Activated CD8-positive, alpha-beta memory T cell treated with anti-CD3 and anti-CD28 coated beads, Interleukin-2, amount 50 U/mL, for 24 hours (primary cell): Measurements from ENCODE around the gene MRPS16.

Experiments
- DNase-seq: peaks from one replicate; pipeline ENCODE4 v3.0.0-alpha.2; 2020; ENCODE audit errors: extremely low read depth

The MRPS16 gene

DNA sequence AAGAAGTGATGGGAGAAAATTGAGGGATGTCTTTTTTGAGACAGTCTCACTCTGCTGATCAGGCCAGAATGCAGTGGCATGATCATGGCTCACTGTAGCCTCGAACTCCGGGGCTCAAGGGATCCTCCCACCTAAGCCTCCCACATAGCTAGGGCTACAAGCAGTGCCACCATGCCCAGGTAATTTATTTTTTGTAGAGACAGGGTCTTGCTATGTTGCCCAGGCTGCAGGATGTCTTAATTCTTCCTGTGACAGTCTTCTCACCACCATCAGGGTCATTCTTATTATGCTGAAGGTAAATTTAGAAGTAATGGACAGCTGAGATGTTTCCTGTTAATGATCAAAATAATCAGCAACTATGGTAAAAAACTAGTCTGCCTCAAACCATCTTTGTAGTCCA lies 12.5 kb downstream of the MRPS16 start:
- DNase-seq, result no peak

DNA sequence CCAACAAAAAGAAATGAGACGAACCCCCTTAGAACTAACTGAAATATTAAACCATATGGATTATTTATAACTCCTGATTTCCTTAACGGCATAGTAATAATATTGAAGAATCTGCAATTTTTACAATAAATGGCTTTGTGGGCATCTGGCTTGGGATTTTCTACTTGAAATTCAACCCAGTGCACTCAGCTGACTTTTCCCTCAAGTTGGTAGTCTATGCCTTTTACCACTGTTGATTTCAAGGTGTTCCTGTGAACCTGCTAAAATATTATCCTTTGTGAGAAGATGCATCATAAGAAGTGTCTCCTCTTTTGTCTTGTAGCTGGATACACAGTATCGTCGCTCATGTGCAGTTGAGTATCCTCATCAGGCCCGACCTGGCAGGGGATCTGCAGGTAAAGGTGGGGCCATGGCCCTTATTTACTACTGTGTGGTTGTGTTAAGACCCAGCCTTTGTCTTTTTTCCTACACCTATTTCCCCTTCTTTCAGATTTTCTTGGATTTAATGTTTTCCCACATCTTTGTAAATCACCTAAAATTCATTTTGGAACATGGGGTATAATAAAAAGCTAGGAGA lies 13.4 kb downstream of the MRPS16 start:
- DNase-seq, result no peak

DNA sequence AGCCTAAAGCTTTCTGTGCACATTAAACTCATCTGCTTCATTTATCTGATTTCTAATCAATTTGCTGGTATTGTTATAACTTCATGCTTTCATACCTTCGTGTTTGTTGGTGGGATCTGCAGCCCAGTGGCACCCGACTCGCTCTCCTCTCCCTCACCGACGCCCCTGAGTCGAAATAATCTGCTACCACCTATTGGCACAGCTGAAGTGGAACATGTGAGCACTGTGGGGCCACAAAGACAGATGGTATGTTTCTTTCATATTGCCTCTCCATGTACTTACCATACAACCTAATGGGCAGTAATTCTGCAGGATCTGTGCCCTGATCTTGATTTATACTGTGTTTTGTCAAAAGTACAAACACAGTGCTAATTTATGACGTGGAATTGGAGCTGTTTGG lies 17.7 kb downstream of the MRPS16 start:
- DNase-seq, result no peak

DNA sequence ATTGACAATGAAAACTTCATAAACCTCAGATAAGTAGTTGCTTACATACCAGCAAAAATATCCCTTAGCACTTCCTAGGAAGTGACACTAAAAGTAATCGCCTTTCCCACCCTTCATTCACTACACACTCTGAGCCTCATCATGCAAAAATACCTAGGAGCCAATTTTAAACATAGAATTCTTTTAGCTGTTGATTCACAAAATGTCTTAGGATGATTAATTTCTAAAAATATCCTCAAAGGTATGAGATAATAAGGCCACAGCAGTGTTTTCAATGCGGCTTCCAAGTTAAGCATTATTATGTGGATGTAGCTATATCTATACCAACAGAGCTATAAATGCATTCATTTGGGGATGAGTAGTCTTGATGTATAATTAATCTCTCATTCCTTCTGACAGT lies 18.6 kb downstream of the MRPS16 start:
- no peak for DNase-seq

DNA sequence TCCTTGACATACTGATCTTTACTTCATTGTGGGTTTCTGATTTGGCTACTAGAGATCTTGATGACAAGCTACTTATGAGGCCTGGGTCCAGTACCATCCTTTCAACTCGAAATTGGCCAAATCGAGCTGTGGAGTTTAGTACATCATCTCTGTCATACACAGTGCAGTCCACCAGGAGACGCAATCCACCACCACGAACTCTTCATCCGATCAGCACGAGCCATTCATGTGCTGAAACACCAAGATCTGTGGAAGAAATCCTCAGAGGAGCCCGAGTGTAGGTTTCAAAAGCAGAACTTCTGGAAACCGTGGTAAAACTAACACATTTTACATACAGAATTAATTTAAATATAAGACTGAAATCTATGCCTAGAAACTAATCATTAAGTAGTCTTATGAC lies 19.6 kb downstream of the MRPS16 start:
- DNase-seq, result no peak

DNA sequence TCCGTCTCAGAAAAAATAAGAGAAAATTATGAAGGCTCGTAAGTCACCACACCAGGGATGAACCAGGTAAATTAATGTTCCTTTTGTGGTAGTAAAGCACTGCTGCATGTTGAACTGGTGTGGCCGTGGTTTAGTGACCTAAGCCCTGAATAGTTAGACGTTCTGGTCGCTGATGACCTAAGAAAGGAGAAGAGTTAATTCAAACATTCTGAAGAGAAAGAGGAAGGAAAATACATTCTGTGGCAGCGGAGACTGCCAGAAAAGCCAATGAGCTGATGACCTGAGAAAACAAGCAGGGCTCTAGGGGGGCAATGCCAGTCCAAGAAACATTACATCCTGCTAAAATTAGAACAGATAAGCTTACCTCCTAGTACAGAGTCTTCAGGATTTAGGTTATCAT lies 22.9 kb downstream of the MRPS16 start:
- no peak for DNase-seq

DNA sequence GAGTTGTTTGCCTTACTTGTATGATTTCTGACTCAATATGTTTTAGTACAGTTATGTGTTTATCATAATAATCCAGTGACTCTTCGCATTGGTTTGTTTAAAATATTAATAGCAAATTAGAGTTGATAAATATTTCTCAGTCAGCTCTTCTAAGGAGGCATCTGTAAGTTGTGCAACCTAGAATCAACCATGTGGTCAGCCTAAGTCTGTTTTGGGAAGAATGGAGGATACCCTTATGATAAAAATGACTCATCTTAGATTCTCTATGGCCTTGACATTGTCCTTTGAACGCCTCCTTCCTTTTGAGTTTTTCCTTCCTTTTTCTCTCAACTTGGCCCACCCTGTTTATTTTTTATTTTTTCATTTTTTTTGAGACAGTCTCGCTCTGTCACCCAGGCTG lies 24.2 kb downstream of the MRPS16 start:
- no peak for DNase-seq

DNA sequence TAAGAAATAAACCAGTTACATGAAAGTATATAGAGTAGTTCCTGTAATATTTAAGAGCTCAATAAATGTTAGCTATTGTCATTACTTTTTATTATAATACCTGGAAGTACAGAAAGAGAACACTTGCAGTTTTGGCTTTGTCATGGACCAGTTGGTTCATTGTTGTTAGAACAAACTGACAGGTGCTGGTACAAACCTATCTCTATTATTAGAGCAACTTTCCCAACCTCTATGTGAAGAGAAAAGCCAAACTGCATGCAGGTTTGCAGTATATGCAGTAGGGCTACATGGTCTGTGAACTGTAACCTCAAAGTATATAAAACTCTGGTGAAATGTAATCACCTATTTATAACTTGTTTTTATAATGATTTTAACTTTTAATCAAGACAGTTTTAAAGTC lies 25.8 kb downstream of the MRPS16 start:
- DNase-seq, result no peak

DNA sequence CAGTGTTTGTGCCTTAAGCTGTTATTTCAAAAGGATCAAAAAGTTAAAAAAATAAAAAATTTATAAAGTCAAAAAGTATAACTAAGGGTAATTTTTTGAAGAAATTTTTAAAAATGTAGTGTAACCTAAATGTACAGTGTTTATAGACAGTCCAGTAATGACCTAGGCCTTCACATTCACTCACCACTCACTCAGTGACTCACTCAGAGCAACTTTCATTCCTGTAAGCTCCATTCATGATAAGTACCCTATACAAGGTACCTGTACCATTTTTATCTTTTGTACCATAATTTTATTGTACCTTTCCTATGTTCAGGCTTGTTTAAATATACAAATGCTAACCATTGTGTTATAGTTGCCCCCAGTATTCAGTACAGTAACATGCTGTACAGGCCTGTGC lies 26.9 kb downstream of the MRPS16 start:
- no peak for DNase-seq

DNA sequence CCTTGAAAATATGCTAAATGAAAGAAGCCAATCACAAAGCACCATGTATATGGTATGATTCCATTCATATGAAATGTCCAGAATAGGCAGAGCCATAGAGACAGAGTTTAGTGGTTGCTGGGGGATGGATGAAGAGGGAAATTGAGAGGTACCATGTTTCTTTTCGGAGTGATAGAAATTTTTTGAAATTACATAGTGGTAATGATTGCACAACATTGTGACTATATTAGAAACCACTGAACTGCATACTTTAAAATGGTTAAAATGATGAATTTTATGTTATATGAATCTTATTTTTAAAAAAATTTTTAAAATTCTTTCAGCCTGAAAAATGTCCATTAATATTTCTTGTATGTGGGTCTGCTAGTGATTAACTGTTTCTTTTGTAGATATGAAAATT lies 31.5 kb downstream of the MRPS16 start:
- no peak for DNase-seq

DNA sequence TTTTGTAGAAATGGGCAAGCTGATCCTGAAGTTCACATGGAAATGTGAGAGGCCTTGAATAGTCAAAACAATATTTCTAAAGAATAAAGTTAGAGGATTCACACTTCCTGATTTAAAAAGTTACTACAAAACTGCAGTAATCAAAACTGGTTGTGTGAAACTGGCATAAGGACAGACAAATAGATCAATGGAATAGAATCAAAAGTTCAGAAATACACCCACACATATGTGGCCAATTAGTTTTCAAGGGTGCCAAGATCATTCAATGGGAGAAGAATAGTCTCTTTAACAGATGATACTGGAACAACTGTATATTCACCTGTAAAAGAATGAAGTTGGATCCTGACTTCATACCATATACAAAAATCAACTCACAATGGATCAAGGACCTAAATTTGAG lies 33.1 kb downstream of the MRPS16 start:
- no peak for DNase-seq

DNA sequence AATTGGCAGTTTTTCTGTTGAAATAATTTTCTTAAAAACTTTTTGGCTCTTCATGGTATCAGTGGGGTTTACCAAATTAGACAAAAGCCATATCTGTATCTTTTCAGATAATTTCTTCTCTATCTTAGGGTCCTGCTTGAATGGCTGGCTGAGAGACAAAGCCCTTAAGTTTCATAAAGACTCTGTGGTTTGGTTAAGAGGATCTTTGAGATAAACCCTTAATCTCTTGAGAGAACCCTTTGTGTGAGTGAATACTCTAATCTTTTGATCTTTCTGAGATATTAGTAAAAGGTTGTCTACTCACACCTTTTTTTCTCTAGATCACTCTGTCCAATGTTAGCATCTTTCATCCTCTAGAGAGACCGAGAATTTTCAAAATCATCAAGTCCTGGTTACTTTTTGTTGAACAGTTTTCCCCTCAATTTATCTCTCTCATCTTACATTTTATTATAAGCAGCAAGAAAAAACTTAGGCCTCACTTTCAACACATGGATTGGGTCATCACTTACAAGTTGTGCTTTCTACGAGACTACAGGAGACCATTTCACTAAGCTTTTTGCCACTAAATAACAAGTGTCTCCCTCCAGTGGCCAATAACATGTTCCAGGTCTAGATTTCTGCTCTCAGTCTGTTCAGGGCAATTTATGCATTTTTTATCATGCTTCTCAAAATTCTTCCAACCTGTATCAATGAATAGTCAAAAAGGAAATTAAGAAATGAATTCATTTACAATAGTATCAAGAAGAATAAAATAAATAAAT lies 33.8 kb downstream of the MRPS16 start:
- no peak for DNase-seq

DNA sequence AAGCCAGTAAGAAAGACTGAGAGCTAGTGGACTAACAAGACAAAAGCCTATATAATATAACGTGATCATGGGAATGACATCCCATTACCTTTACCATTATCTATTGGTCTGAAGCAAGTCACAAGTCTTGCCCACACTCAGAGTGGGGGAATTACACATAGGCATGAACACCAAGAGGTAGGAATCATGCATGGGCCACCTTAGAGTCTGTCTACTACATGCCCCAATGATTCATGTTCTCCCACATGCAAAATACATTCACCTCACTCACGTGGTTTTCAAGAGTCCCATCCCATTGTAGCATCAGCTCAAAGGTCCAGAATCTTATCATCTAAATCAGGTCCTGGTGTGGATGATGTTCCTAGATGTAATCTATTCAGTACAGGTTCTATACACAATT lies 34.8 kb downstream of the MRPS16 start:
- DNase-seq, result no peak

DNA sequence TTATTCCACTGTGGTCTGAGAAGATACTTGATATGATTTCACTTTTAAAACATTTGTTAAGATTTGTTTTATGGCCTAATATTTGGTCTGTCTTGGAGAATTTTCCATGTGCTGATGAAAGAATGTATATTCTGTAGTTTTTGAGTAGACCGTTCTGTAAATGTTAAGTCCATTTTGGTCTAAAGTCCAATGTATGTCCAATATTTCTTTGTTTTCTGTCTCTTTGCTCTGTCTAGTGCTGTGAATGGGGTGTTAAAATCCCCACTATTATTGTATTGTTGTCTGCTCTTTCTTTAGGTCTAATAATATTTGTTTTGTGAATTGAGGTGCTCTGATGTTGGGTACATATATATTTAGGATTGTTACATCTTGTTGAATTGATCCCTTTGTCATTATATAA lies 36.7 kb downstream of the MRPS16 start:
- no peak for DNase-seq

DNA sequence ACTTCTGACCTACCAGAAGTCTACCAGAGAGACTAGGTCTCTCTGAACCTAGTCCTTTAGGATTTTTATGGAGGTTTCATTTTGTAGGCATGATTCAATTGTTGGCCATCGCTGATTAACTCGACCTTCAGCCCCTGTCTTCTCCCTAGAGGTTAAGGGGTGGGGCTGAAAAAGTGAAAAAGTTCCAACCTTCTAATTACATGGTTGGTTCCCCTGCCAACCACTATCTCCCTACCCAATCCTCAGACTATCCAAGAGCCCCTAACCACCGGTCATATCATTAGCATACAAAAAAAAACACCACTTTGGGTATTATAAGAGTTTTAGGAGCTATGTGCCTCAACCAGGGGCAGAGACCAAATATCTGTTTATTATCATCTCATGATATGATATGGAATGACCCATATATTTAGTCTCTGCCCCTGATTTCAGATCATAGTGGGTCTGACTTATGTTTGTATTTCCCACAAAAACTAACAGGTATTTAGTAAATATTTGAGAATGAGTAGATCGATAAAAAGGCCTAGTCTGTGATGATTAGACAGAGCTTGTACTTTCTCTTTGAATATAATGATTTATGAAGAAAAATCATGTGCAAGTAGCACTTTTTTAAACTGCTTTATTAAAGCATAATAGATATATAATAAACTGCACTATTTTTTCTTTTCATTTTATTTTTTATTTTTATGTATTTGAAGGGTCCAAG lies 41.2 kb downstream of the MRPS16 start:
- no peak for DNase-seq

DNA sequence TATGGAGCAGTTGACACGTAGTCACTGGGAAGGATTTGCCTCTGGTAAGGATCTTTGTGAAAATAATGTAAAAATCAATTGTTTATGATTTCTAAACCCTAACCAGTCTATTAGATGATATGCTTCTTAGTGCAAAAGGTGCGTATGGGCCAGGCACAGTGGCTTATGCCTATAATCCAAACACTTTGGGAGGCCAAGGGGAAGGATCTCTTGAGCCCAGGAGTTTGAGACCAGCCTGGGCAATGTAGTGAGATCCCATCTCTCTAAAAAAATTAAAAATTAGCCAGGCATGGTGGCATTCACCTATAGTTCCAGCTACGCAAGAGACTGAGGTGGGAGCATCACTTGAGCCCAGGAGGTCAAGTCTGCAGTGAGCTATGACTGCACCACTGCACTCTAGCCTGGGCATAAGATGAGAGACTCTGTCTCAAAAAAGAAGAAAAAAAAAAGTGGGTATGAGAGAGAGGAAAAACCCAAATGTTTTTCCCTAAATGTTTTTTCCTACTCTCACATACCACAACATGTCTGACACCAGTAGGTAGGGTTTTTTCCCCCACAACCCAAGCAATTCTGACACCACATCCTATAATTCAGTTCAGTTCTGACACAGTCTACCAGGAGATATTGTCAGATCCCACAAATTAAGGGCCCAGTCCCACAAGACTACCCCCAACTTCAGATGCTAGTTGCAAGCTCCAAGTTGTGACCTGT lies 41.9 kb downstream of the MRPS16 start:
- no peak for DNase-seq

DNA sequence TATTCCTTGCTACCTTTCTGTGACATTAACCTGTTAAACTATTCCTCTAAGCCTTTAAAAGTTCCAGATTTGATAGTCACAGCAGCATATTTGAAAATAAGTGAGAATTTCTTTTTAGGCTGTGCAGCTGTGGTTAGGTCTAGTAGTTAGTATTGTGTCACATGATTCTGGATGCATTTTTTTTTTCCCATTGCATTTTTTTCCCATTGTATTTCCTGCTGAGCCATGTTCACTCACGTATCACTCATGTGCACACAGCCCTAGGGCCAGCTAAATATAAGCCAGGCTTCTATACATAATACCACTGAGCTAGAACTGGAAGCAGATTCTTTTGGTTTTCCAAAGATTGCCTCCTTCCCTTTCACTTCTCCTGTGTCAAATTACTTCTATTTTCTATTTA lies 42.7 kb downstream of the MRPS16 start:
- no peak for DNase-seq

DNA sequence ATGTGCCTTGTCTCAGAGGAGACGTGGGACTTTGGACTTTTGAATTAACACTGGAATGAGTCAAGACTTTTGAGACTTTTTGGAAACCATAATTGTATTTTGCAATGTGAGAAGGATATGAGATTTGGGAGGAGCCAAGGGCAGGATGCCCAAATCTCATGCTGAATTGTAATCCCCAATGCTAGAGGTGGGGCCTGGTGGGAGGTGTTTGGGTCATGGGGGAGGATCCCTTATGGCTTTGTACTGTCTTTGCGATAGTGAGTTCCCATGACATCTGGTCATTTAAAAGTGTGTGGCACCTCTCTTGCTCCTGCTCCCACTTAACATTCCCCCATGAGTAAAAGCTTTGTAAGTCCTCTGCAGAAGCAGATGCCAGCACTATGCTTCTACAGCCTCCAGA lies 44.6 kb downstream of the MRPS16 start:
- DNase-seq, result no peak

DNA sequence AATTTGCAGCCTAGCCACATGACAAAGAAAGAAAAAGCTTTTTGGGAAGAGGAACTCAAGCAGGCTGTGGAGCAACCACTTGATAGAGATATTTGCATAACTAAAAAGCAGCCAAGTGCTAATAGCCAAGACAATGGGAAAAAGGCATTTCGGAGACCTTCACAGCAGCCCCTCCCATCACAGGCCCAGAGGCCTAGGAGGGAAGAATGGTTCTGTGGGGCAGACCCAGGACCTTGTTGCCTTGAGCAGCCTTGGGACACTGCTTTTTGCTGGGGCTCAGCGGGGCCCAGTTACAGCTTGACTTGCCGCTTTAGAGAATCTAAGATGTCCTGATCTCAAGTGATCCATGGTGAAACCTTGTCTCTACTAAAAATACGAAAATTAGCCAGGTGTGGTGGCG lies 46.1 kb downstream of the MRPS16 start:
- no peak for DNase-seq

DNA sequence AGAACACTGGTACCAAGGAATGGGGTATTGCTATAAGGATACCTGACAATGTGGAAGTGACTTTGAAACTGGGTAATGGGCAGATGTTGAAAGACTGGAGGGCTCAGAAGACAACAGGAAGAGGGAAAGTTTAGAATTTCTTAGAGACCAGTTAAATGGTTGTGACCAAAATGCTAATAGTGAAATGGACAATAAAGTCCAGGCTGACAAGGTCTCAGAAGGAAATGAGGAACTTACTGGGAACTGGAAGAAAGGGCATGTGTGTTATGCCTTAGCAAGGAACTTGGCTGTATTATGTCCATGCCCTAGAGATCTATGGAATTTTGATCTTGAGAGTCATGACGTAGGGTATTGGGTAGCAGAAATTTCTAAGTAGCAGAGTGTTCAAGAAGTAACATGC lies 46.6 kb downstream of the MRPS16 start:
- DNase-seq, result no peak

DNA sequence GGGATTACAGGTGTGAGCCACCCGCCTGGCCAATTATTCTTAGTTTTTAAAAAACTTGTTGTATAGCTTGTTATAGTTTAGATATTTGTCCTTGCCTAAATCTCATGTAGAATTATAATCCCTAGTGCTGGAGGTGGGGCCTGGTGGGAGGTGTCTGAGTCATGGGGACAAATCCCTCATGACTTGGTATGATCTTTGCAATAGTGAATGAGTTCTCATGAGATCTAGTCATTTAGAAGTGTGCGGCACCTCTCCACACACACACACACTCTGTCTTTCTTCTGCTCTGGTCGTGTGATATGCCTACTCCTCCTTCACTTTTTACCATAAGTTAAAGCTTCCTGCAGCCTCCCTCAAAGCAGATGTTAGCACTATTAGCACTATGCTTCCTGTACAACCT lies 47.4 kb downstream of the MRPS16 start:
- no peak for DNase-seq
